HEK293 (cell line): ENCODE measurements around the gene PIEZO1.

Experiments
- CTCF ChIA-PET: fragments of 350-600 bp; formaldehyde crosslinking; extraction: SDS; loops from one replicate; lab custom pipeline; 2021; ENCODE audit warnings: antibody characterized with exemption; lab: Yijun Ruan, JAX
- POLR2A ChIA-PET: fragments of 300-600 bp; formaldehyde crosslinking; extraction: SDS; loops from one replicate; lab custom pipeline; 2020; ENCODE audit warnings: antibody characterized with exemption, inconsistent platforms; lab: Yijun Ruan, JAX
- H3K27ac ChIP-seq: fragments of 200-500 bp; sonication (Bioruptor generic); 2 replicates; pipeline ENCODE4 v1.5.1; 2014; ENCODE audit warnings: low read depth, low read length, control low read depth, inconsistent platforms; ENCODE audit errors: extremely low read depth
- H3K36me3 ChIP-seq, 2 experiments: fragments of 200-500 bp in 1 of 2; sonication (Bioruptor generic) in 1 of 2; 1 replicate in 1 of 2; 2 replicates in 1 of 2; pipeline ENCODE4 v1.5.1; 2014 to 2017; ENCODE audit warnings: inconsistent platforms in 2 of 2, low read length in 2 of 2; ENCODE audit not compliant: control insufficient read depth in 2 of 2, insufficient read depth in 1 of 2
- H3K4me1 ChIP-seq: fragments of 200-500 bp; sonication (Bioruptor generic); 2 replicates; pipeline ENCODE4 v1.5.1; 2014; ENCODE audit warnings: mild to moderate bottlenecking, low read length, inconsistent platforms; ENCODE audit not compliant: control insufficient read depth, insufficient read depth
- H3K4me3 ChIP-seq: 2 replicates; pipeline ENCODE4 v1.5.1; 2011; ENCODE audit warnings: low read depth, mild to moderate bottlenecking, control low read depth, low read length, moderate library complexity
- H3K9me3 ChIP-seq: fragments of 200-500 bp; sonication (Bioruptor generic); 2 replicates; pipeline ENCODE4 v1.5.1; 2014; ENCODE audit warnings: low read depth, low read length, inconsistent platforms; ENCODE audit not compliant: control insufficient read depth, insufficient read depth
- HOXD13 ChIP-seq: sonication (generic); formaldehyde crosslinking; IDR thresholded peaks from 2 replicates; pipeline ENCODE4 v1.8.0; 2022; ENCODE audit warnings: missing genetic modification reagents, borderline replicate concordance
- TRIM28 ChIP-seq: IDR thresholded peaks from 2 replicates; pipeline ENCODE4 v1.6.1; 2011; ENCODE audit warnings: low read length, control low read depth, borderline replicate concordance
- ZNF24 ChIP-seq: fragments of 450-650 bp; formaldehyde crosslinking; IDR thresholded peaks from 2 replicates; pipeline ENCODE4 v1.5.1; 2016; ENCODE audit warnings: missing biosample characterization, missing genetic modification characterization
- ZNF785 ChIP-seq: fragments of 450-650 bp; formaldehyde crosslinking; IDR thresholded peaks from 2 replicates; pipeline ENCODE4 v1.5.1; 2016; ENCODE audit warnings: missing biosample characterization, missing genetic modification characterization
- TF ChIP-seq, protein P1 (sequence below): fragments of 450-650 bp; formaldehyde crosslinking; IDR thresholded peaks from 2 replicates; pipeline ENCODE4 v1.5.1; 2016; ENCODE audit warnings: missing biosample characterization, missing genetic modification characterization, borderline replicate concordance
- TF ChIP-seq, protein P2 (sequence below): fragments of 450-650 bp; formaldehyde crosslinking; conservative IDR thresholded peaks from 2 replicates; pipeline ENCODE4 v1.5.1; 2016; ENCODE audit warnings: low read depth, missing biosample characterization, missing genetic modification characterization
- TF ChIP-seq, protein P3 (sequence below): IDR thresholded peaks from 2 replicates; pipeline ENCODE4 v1.6.1; 2011; ENCODE audit warnings: mild to moderate bottlenecking, low read depth, low read length, borderline replicate concordance

Gene PIEZO1

DNA sequence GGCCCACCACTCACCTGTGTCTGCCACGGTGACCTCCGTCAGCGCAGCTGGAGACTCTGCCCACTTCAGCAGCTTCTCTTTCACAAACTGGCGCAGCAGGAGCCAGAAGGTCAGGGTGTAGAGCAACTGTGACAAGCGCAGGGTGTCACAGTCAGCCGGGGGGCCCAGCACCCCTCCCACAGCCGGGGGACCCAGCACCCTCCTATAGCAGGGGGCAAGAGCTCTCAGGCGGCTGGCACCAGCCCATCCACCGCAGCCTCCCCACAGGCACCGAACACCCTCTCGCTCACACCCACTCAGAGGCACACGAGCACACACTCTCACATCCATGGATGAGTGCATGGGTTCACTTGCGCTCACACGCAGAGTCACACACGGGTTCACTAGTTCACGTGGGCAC, 49.9 kb downstream of the PIEZO1 start:
- H3K4me1 ChIP-seq: no peaks in the 10 kb centered on the region; the same call in 1 of the 2 replicates
- no peak overlapping the region for H3K4me3 ChIP-seq
- H3K9me3 ChIP-seq: no peaks in the 10 kb centered on the region
- CTCF ChIA-PET: interaction anchor here (0.8 to 1.8 kb wide), 2 partner anchors 8 to 65 kb away, joined by 3 to 7 read pairs; no protein-coding TSS in a partner anchor
- no peak overlapping the region for H3K27ac ChIP-seq
- peaks cover 0 to 61% of the 10 kb centered on the region in 2 experiments; a peak in 1 of 3 replicates for H3K36me3 ChIP-seq
- TF ChIP-seq, protein P1, sequence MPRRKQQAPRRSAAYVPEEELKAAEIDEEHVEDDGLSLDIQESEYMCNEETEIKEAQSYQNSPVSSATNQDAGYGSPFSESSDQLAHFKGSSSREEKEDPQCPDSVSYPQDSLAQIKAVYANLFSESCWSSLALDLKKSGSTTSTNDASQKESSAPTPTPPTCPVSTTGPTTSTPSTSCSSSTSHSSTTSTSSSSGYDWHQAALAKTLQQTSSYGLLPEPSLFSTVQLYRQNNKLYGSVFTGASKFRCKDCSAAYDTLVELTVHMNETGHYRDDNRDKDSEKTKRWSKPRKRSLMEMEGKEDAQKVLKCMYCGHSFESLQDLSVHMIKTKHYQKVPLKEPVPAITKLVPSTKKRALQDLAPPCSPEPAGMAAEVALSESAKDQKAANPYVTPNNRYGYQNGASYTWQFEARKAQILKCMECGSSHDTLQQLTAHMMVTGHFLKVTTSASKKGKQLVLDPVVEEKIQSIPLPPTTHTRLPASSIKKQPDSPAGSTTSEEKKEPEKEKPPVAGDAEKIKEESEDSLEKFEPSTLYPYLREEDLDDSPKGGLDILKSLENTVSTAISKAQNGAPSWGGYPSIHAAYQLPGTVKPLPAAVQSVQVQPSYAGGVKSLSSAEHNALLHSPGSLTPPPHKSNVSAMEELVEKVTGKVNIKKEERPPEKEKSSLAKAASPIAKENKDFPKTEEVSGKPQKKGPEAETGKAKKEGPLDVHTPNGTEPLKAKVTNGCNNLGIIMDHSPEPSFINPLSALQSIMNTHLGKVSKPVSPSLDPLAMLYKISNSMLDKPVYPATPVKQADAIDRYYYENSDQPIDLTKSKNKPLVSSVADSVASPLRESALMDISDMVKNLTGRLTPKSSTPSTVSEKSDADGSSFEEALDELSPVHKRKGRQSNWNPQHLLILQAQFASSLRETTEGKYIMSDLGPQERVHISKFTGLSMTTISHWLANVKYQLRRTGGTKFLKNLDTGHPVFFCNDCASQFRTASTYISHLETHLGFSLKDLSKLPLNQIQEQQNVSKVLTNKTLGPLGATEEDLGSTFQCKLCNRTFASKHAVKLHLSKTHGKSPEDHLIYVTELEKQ (tag by site-specific recombination): no peak
- TF ChIP-seq, protein P2, sequence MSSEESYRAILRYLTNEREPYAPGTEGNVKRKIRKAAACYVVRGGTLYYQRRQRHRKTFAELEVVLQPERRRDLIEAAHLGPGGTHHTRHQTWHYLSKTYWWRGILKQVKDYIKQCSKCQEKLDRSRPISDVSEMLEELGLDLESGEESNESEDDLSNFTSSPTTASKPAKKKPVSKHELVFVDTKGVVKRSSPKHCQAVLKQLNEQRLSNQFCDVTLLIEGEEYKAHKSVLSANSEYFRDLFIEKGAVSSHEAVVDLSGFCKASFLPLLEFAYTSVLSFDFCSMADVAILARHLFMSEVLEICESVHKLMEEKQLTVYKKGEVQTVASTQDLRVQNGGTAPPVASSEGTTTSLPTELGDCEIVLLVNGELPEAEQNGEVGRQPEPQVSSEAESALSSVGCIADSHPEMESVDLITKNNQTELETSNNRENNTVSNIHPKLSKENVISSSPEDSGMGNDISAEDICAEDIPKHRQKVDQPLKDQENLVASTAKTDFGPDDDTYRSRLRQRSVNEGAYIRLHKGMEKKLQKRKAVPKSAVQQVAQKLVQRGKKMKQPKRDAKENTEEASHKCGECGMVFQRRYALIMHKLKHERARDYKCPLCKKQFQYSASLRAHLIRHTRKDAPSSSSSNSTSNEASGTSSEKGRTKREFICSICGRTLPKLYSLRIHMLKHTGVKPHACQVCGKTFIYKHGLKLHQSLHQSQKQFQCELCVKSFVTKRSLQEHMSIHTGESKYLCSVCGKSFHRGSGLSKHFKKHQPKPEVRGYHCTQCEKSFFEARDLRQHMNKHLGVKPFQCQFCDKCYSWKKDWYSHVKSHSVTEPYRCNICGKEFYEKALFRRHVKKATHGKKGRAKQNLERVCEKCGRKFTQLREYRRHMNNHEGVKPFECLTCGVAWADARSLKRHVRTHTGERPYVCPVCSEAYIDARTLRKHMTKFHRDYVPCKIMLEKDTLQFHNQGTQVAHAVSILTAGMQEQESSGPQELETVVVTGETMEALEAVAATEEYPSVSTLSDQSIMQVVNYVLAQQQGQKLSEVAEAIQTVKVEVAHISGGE: no peak
- TF ChIP-seq HOXD13 (CRISPR knock-in tag) (no peak), TRIM28 (no peak)
- POLR2A ChIA-PET: interaction anchor here (0.6 to 1.2 kb wide), 2 partner anchors 67 to 75 kb away, joined by 3 to 4 read pairs; no protein-coding TSS in a partner anchor

DNA sequence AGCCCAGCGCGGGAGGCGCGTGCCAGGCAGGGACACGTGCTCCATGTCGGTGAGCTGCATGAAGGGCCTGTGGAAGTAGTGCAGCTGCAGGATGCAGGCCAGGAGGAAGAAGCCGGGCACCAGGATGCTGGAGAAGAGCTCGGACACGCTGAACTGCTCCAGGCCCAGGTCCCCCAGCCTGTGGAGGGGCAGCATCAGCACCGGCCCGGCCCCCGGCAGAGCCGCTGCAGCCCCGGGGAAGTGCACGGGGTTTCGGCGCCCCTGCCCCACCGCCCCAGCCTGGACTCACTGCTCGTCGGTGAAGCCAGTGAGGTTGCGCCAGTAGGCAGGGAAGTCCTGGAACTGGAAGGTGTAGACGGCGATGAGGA, 50.7 kb downstream of the PIEZO1 start:
- no peak overlapping the region for H3K4me3 ChIP-seq
- no peak overlapping the region for H3K27ac ChIP-seq
- no peak for TF ChIP-seq ZNF24
- TF ChIP-seq ZNF785 (tag by site-specific recombination): no peak
- TF ChIP-seq, all 188 proteins: peak for 0
- POLR2A ChIA-PET: interaction anchor here (1.4 to 1.5 kb wide), 2 partner anchors 18 to 50 kb away, joined by 3 read pairs; partner anchors contain the start of gene PIEZO1
- Histone ChIP-seq H3K36me3 (peaks cover 0 to 59% of the 10 kb centered on the region in 2 experiments; a peak in 1 of 3 replicates), H3K4me1 (no peaks in the 10 kb centered on the region; the same call in 1 of the 2 replicates), H3K9me3 (no peaks in the 10 kb centered on the region)
- CTCF ChIA-PET: interaction anchor here (1.8 kb wide), 1 partner anchor 9 kb away, joined by 7 read pairs; no protein-coding TSS in a partner anchor

DNA sequence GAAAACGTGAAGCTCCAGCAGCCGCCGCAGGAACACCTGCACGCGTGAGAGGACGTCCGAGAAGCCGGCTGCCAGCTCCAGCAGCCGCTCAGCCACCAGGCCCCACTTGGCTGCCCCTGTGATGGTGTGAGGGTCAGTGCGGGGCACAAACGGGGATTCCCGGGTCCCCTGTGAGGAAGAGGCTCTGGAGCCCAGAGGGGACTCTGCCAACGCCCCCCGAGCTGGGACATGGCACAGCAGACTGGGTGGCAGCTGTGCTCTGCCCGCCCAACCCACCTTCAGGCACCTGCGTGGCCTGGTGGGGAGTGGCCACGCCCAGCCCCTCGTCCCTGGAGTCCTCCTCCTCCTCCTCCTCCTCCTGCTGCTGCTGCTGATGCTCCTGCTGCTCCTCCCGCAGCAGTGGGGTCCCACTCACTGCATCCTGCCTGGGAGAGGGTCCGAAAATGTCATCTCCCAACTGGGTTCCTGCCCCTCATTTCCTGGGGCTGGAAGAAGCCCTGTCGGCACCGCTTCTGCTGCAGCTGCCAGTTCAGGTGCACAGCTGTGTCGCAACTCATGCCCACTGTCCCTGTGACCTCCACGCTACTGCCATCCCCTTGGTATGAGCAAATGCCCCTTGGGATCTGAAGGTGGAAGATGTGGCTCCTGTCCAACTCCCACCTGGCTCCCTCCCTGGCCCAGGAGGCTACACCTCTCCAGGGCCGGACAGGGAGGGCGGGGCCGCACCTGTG, 51.2 kb downstream of the PIEZO1 start:
- peaks cover 0 to 59% of the 10 kb centered on the region in 2 experiments; a peak in 1 of 3 replicates for H3K36me3 ChIP-seq
- CTCF ChIA-PET: interaction anchor here (0.7 to 1.8 kb wide), 3 partner anchors 10 to 433 kb away, joined by 4 to 7 read pairs (median 4); no protein-coding TSS in a partner anchor
- POLR2A ChIA-PET: interaction anchor here (1.4 to 1.5 kb wide), 2 partner anchors 18 to 51 kb away, joined by 3 read pairs; partner anchors contain the start of gene PIEZO1
- no peaks in the 10 kb centered on the region for H3K9me3 ChIP-seq
- H3K27ac ChIP-seq: no peak overlapping the region
- TF ChIP-seq, protein P3, sequence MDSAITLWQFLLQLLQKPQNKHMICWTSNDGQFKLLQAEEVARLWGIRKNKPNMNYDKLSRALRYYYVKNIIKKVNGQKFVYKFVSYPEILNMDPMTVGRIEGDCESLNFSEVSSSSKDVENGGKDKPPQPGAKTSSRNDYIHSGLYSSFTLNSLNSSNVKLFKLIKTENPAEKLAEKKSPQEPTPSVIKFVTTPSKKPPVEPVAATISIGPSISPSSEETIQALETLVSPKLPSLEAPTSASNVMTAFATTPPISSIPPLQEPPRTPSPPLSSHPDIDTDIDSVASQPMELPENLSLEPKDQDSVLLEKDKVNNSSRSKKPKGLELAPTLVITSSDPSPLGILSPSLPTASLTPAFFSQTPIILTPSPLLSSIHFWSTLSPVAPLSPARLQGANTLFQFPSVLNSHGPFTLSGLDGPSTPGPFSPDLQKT: no peak
- no peaks in the 10 kb centered on the region; the same call in 1 of the 2 replicates for H3K4me1 ChIP-seq
- H3K4me3 ChIP-seq: no peak overlapping the region
